H1 (cell line): ENCODE measurements around the gene NAV2. TPM values are rescaled to one million over a fixed set of nuclear protein-coding genes. Genes with fewer than 3 reads are reported as not detected.

Source experiments
- JUND ChIP-seq: IDR thresholded peaks from 2 replicates; pipeline ENCODE4 v1.6.1; 2011; ENCODE audit warnings: mild to moderate bottlenecking, improper control_type of control experiment, low read length
- MAFK ChIP-seq: IDR thresholded peaks from 2 replicates; pipeline ENCODE4 v1.6.1; 2012; ENCODE audit warnings: low read depth, mild to moderate bottlenecking, improper control_type of control experiment, low read length
- RXRA ChIP-seq: IDR thresholded peaks from 2 replicates; pipeline ENCODE4 v1.6.1; 2011; ENCODE audit warnings: low read depth, mild to moderate bottlenecking, low read length, moderate library complexity; ENCODE audit not compliant: insufficient read depth
- polyA plus RNA-seq, 7 experiments: library from polyadenylated mRNA; depleted of rRNA in 3 of 7; stranded (reverse) in 5 of 7; unstranded in 2 of 7; fragments of >200 nt in 5 of 7; fragments of 200-250 nt in 2 of 7; gene quantifications; 1 replicate in 5 of 7; 2 replicates in 1 of 7; 4 replicates in 1 of 7; pipeline versions ENCODE4 v1.2.1 to v1.2.3, GENCODE V29; 2011 to 2013; ENCODE audit warnings: missing spikeins in 2 of 7, mixed read lengths in 2 of 7
- total RNA-seq: library from RNA; stranded (reverse); fragmentation: NEBNext Ultra II Directional; extraction: Animal tissue kit (Norgen Biotek cat#: 25700); gene quantifications from 2 replicates; pipeline ENCODE4 v1.2.1, GENCODE V29; 2021
- TF ChIP-seq, protein P1 (sequence below): IDR thresholded peaks from 2 replicates; pipeline ENCODE4 v1.6.1; 2012; ENCODE audit warnings: low read length, inconsistent platforms

NAV2 gene
- total and polyA plus RNA-seq, 2 of the 8 experiments (the other 6 are each of a cell fraction or from before 2014, with no cell fraction given) = 35.6 to 73.6 TPM

DNA sequence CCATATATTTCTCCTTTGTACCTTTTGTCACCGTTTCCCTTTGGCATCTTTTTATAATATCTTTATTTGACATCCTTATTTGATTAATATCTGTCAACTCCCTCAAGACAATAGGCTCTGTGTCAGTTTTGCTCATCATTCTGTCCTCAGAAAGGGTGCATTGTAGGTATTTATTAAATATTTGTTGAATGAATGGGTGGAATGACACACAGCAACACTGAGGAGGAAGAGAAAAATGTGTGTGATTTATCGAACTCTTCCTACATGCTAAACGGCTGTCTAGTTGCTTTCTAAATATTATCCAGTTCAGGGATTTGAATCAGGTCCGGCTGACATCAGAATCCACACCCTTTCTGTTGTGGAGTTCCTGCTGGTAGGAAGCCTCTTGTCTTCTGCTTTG is 98.2 kb downstream of the NAV2 start (continued):
- TF ChIP-seq RXRA (no peak), JUND (no peak), MAFK (no peak)
- TF ChIP-seq, protein P1, sequence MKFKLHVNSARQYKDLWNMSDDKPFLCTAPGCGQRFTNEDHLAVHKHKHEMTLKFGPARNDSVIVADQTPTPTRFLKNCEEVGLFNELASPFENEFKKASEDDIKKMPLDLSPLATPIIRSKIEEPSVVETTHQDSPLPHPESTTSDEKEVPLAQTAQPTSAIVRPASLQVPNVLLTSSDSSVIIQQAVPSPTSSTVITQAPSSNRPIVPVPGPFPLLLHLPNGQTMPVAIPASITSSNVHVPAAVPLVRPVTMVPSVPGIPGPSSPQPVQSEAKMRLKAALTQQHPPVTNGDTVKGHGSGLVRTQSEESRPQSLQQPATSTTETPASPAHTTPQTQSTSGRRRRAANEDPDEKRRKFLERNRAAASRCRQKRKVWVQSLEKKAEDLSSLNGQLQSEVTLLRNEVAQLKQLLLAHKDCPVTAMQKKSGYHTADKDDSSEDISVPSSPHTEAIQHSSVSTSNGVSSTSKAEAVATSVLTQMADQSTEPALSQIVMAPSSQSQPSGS = no peak
- TF ChIP-seq, all 59 proteins: peak for 0
